RCC 7860 (cell line): ENCODE measurements around the gene LRRC38.

Source experiments
- DNase-seq: peaks from one replicate; pipeline ENCODE4 v3.0.0-alpha.2; 2015; ENCODE audit warnings: low spot score
- FAIRE-seq: peaks from 2 replicates; lab custom pipeline; 2012; peaks lifted over from hg19 to GRCh38; lab: Jason Lieb, UNC

Gene LRRC38

GRCh38 chr1:13520985-13521384, 7.2 kb upstream of the LRRC38 start:
- FAIRE-seq (no peak), DNase-seq (no peak)

- DNase-seq (no peak), FAIRE-seq (no peak)
Measured at GRCh38 chr1:13517193-13517812, 3.5 kb upstream of the LRRC38 start.

DNA sequence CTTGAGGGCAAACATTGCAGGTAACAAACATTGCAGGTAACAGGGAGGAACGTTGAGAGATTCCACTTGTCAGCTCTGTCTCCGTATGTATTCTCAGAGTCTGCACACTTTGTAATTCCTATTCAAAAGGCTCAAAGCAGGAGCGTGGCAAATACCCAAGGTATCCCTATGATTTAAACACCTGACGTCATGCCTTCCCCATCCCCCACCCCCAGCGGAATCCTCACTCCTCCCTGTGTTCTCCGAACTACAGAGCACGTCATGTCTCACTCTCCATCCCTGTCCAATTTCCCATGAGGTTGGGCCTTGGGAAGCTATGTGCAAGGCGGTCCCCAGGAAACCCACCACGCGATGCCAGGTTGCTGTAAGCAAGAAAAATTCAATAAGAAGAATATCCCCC, 2.8 kb upstream of the LRRC38 start:
- DNase-seq (no peak), FAIRE-seq (no peak)

GRCh38 chr1:13514821-13515220, 1.0 kb upstream of the LRRC38 start:
- DNase-seq (no peak), FAIRE-seq (no peak)

DNA sequence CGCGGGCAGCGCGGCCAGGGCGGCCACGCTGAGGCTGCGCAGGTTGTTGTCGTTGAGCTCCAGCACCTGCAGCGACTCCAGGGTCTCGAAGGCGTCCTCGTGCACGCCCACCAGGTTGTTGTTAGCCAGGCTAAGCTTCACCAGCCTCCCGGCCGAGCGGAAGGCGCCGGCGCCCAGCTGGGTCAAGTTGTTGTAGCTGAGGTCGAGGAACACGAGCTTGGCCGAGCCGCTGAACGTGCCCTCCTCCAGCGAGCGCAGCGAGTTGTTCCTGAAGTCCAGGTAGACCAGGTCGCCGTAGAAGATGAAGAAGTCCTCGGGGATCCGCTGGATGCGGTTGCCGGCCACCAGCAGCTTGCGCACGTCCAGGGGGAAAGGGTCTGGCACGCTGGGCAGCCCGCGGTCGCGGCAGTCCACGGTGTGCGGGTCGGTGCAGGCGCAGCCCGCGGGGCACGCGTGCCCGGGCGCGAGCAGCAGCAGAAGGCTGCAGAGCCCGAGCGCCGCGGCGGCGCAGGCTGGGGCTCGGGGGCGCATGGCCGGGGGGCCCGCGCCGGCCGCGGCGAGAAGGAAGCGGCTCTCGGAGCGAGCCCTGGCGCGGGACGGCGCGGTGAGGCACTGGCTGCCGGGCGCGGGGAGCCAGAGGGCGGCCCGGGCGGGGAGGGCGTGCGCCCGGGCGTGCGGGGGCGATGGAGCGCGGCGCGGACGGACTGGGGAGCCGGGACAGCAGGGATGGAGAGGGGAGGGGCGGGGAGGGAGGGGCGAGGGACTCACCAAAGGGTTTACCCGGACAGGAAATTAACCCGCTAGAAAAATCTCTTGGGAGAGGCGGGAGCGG, 524 bp downstream of the LRRC38 start:
- DNase-seq: no peak
- FAIRE-seq: no peak

GRCh38 chr1:13512472-13512871, 1.3 kb downstream of the LRRC38 start:
- FAIRE-seq (no peak), DNase-seq (no peak)

DNA sequence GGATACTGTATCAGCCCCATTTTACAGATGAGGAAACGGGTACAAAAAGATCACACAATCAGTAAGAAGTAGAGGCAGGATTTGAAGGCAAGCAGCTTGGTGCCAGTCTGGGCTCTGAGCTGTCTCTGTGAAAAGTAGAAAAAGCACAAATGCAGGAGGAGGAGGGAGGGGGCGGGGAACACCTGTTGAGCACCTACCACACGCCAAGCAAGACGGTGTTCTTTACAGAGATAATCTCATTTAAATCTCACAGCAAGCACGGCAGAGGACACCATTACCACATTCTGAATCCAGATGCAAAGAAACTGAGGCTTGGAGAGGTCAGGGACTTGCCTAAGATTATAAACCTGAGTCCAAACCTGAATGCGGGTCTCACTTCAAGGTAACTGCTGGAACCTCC, 3.3 kb downstream of the LRRC38 start:
- no peak for FAIRE-seq
- DNase-seq: no peak

GRCh38 chr1:13507075-13507474, 6.7 kb downstream of the LRRC38 start:
- FAIRE-seq (no peak), DNase-seq (no peak)

GRCh38 chr1:13505020-13505419, 8.8 kb downstream of the LRRC38 start:
- no peak for DNase-seq
- FAIRE-seq: no peak

DNA sequence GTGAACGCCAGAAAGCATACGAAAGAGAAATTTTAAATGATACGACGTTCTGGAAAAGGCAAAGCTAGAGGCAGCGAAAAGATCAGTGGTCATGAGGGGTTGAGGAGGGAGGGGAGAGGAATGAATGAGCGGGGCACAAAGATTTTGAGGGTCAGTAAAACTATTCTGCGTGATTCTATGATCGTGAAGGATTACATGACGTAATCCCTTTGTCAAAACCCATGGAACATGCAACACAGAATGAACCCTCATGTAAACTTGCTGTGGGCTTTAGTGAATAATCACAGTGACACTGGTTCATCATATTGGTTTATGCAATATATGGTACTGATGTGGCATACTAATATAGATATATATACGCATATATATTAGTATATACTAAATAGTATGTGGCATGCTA, 13.0 kb downstream of the LRRC38 start:
- FAIRE-seq (no peak), DNase-seq (no peak)

GRCh38 chr1:13499422-13499821, 14.4 kb downstream of the LRRC38 start:
- DNase-seq (no peak), FAIRE-seq (no peak)

DNA sequence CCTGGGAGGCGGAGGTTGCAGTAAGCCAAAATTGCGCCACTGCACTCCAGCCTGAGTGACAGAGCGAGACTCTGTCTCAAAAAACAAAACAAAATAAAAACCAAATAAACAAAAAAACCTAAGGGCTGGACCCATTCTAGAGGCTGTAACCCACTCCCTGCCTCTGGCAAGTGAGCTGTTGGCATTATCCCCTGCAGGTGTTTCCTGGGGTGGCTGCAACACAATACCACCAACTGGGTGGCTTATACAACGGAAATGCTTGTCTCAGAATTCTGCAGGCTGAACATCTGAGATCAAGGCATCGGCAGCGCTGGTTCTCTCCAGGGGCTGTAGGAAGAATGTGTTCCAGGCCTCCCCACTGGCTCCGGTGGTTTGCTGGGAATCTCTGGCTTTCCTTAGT, 15.2 kb downstream of the LRRC38 start:
- FAIRE-seq (no peak), DNase-seq (no peak)

DNA sequence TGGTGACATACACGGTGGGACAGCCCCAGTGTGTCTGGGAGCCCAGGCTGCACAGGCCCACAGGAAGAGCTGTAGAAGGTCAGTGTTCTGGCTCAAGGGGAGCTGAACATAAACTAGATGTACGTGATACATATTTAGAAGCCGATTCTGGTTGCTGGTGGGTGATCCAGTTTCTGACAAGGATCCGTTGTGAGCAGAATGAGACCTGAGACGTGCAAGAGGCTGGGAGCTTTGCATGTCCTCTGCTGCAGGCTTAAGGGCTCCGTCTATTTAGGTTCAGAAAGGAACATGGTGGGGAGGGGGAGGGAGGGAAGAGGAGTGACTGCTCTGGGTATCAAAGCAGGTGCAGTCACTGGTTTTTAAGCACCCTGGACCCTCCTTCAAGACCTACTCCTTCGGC, 18.6 kb downstream of the LRRC38 start:
- FAIRE-seq: no peak

GRCh38 chr1:13494712-13495111, 19.1 kb downstream of the LRRC38 start:
- no peak for FAIRE-seq
- no peak for DNase-seq

More for the DNA sequence above, 18.6 kb downstream of the LRRC38 start:
- no peak for DNase-seq

DNA sequence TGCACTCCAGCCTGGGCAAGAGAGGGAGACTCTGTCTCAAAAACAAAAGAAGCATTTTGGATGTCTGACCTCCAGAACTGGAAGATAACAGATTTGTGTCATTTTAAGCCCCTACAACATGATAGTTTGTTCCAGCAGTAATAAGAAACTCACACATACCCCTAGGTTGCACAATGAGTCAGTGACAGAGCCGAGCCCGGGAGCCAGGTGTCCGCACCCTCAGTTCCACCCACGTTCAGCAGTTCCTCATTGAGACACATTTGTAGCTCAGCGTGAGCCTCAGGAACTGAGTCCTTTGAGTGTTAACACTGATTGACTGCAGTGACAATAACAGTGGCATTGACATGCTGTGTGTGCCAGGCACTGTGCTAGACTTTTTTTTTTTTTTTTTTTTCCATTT, 19.8 kb downstream of the LRRC38 start:
- no peak for FAIRE-seq

GRCh38 chr1:13492711-13493110, 21.1 kb downstream of the LRRC38 start:
- FAIRE-seq (no peak), DNase-seq (no peak)

More for the DNA sequence above, 19.8 kb downstream of the LRRC38 start:
- DNase-seq: no peak

DNA sequence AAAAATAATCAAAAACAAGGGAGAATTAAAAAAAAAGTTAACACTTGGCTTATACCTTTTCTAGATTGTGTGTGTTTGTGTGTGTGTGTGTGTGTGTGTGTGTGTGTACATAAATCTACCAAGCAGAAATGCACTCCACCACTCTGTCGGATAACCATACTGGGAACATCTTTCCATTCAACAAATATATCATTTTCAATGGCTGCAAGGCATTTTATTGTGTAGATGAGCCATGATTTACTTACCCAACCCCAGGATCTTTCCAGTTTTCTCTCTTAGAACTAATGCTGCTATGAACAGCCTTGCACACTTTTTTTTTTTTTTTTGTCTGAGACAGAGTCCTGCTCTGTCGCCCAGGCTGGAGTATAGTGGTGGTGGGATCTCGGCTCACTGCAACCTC, 25.8 kb downstream of the LRRC38 start:
- DNase-seq (no peak), FAIRE-seq (no peak)

- no peak for DNase-seq
- FAIRE-seq: no peak
Measured at GRCh38 chr1:13487143-13487868, 26.5 kb downstream of the LRRC38 start.

DNA sequence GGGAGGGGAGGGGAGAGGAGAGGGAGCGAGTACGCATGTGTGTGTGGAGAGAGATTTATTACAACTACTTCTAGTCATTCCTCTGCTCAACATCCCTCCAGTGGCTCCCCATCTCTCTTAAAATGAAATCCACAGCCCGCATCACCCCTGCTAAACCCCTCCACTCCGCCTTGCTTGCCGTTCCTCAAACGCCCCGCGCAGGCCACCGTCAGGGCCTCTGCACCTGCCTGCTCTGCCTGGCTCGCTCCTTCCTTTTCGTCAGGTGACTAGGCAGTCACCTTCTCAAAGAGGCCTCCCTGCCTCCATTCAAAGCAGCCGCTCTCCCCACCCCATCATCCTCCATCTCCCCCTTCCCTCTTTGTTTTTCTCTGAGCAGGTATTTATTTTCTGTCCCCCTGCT, 29.9 kb downstream of the LRRC38 start:
- FAIRE-seq (no peak), DNase-seq (no peak)

GRCh38 chr1:13482600-13482999, 31.2 kb downstream of the LRRC38 start:
- no peak for DNase-seq
- no peak for FAIRE-seq

DNA sequence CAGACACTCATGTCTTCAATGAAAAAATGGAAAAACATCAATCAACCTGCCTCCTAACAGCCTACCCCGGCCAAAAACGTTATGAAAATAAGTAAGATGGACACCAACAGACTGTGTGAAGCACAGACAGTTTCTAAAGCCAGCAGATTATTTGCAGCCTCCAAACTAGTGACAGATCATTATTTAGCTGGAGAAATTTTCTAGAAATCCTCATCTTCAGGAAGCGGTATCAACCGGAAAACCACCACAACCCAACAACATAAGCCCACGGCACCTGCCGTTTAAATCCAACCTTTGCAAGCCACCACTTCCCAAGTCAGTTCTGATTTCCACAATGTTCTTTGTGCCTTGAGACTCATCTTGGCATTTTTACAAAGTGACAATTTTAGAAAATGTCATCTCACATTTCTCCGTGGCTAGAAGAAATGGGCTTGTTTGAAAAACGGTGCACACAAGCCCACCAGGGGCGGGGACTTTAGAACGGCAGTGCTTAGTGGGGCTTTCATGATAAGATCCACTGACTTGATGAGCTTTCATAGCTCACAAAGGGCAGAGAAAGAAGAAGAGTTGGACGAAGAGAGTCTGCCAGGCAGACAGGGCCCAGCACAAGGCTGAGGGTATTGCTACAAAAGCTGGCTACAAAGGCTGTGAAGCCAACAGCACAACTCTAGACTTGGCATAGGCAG, 34.5 kb downstream of the LRRC38 start:
- FAIRE-seq (no peak), DNase-seq (no peak)
